ENCODE results near the gene ASIC4. TPM values are rescaled to one million over a fixed set of nuclear protein-coding genes. Genes with fewer than 3 reads are reported as not detected.

The ASIC4 gene
- total and polyA plus RNA-seq, 2 of the 13 experiments (the other 11 are each of a cell fraction or from before 2014, with no cell fraction given): 0.03 TPM; not detected in 1

DNA sequence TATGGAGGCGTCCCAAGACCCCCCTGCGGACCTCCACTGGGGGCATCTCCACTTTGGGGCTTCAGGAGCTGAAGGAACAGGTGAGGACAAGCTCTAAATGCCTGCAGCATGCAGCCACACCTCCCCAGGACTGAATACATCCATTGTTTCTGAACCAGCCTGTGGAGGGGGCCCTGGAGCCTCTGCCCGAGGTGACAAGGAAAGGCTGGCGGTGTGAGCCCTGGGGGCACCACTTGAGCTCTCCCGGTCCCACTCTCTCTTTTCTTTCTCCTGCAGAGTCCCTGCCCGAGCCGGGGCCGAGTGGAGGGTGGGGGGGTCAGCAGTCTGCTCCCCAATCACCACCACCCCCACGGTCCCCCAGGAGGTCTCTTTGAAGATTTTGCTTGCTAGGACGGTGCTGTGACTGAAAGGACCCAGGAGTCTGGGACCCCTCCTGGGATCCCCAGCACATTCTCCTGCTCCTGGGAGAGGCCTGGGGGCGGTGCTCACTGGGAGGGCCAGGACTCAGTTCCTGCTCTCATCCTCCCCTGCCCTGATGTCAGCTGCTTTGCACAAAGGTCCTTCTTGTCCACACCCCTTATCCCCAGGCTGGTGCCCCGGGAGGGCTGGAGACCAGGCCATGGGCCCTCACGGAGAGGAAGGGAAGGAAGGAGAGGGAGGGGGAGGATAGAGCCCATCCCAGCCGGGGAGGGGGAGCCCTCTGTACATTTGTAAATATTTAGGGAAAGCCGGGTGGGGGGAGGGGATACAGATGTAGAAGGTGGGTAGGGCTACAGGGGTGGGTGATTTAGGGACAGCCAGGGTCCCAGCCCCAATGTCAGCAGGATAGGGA is 23.6 kb downstream of the ASIC4 start (continued):
- TF ChIP-seq ZSCAN25 (CRISPR knock-in tag; IDR thresholded peaks at IDR 0.05) (no peak), ZNF589 (CRISPR knock-in tag; conservative IDR thresholded peaks at IDR 0.05) (no peak), SP4 (CRISPR knock-in tag; IDR thresholded peaks at IDR 0.05) (peak; percentile 37; the same call in 1 of the 2 replicates), ZNF790 (CRISPR knock-in tag; IDR thresholded peaks at IDR 0.05; ENCODE audit: borderline replicate concordance) (no peak), SAFB2 (CRISPR knock-in tag; IDR thresholded peaks at IDR 0.05; ENCODE audit: borderline replicate concordance, low read depth) (no peak), GTF3A (CRISPR knock-in tag; conservative IDR thresholded peaks at IDR 0.05) (no peak), KLF15 (CRISPR knock-in tag; IDR thresholded peaks at IDR 0.05; ENCODE audit: borderline replicate concordance) (no peak), NONO (IDR thresholded peaks at IDR 0.05) (no peak), NONO (CRISPR knock-in tag; conservative IDR thresholded peaks at IDR 0.05) (no peak), SCMH1 (CRISPR knock-in tag; IDR thresholded peaks at IDR 0.05; ENCODE audit: borderline replicate concordance) (no peak), ZNF792 (CRISPR knock-in tag; IDR thresholded peaks at IDR 0.05) (no peak), MAFF (IDR thresholded peaks at IDR 0.05; ENCODE audit: low read depth, low read length) (no peak), NCOA1 (CRISPR knock-in tag; IDR thresholded peaks at IDR 0.05) (no peak), SYNCRIP (IDR thresholded peaks at IDR 0.05; ENCODE audit: insufficient read depth, low read depth, low read length) (no peak), ZNF263 (CRISPR knock-in tag; IDR thresholded peaks at IDR 0.05) (no peak), ZNF20 (CRISPR knock-in tag; IDR thresholded peaks at IDR 0.05) (no peak), POLR2AphosphoS5 (IDR thresholded peaks at IDR 0.05; ENCODE audit: low read depth, low read length) (peak; percentile 37), FOXK1 (CRISPR knock-in tag; IDR thresholded peaks at IDR 0.05; ENCODE audit: borderline replicate concordance, low read depth) (no peak), ZNF335 (CRISPR knock-in tag; IDR thresholded peaks at IDR 0.05) (no peak), SATB2 (CRISPR knock-in tag; IDR thresholded peaks at IDR 0.05) (no peak)
- TF ChIP-seq, protein P1, sequence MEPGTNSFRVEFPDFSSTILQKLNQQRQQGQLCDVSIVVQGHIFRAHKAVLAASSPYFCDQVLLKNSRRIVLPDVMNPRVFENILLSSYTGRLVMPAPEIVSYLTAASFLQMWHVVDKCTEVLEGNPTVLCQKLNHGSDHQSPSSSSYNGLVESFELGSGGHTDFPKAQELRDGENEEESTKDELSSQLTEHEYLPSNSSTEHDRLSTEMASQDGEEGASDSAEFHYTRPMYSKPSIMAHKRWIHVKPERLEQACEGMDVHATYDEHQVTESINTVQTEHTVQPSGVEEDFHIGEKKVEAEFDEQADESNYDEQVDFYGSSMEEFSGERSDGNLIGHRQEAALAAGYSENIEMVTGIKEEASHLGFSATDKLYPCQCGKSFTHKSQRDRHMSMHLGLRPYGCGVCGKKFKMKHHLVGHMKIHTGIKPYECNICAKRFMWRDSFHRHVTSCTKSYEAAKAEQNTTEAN (CRISPR knock-in tag; conservative IDR thresholded peaks at IDR 0.05): no peak
- TF ChIP-seq, protein P2, sequence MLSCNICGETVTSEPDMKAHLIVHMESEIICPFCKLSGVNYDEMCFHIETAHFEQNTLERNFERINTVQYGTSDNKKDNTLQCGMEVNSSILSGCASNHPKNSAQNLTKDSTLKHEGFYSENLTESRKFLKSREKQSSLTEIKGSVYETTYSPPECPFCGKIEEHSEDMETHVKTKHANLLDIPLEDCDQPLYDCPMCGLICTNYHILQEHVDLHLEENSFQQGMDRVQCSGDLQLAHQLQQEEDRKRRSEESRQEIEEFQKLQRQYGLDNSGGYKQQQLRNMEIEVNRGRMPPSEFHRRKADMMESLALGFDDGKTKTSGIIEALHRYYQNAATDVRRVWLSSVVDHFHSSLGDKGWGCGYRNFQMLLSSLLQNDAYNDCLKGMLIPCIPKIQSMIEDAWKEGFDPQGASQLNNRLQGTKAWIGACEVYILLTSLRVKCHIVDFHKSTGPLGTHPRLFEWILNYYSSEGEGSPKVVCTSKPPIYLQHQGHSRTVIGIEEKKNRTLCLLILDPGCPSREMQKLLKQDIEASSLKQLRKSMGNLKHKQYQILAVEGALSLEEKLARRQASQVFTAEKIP (CRISPR knock-in tag; IDR thresholded peaks at IDR 0.05; ENCODE audit: borderline replicate concordance): no peak
- TF ChIP-seq, protein P3, sequence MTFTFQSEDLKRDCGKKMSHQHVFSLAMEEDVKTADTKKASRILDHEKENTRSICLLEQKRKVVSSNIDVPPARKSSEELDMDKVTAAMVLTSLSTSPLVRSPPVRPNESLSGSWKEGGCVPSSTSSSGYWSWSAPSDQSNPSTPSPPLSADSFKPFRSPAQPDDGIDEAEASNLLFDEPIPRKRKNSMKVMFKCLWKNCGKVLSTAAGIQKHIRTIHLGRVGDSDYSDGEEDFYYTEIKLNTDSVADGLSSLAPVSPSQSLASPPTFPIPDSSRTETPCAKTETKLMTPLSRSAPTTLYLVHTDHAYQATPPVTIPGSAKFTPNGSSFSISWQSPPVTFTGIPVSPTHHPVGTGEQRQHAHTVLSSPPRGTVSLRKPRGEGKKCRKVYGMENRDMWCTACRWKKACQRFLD (CRISPR knock-in tag; IDR thresholded peaks at IDR 0.05; ENCODE audit: borderline replicate concordance): no peak
- TF ChIP-seq, protein P4, sequence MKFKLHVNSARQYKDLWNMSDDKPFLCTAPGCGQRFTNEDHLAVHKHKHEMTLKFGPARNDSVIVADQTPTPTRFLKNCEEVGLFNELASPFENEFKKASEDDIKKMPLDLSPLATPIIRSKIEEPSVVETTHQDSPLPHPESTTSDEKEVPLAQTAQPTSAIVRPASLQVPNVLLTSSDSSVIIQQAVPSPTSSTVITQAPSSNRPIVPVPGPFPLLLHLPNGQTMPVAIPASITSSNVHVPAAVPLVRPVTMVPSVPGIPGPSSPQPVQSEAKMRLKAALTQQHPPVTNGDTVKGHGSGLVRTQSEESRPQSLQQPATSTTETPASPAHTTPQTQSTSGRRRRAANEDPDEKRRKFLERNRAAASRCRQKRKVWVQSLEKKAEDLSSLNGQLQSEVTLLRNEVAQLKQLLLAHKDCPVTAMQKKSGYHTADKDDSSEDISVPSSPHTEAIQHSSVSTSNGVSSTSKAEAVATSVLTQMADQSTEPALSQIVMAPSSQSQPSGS (CRISPR knock-in tag; IDR thresholded peaks at IDR 0.05): no peak

Measured in HepG2 (cell line).